Neural crest cell (in vitro differentiated cells): ENCODE measurements around the gene IL21R. TPM values are rescaled to one million over a fixed set of nuclear protein-coding genes. Genes with fewer than 3 reads are reported as not detected.

Experiments
- DNase-seq: peaks from one replicate; pipeline ENCODE4 v3.0.0; 2021; ENCODE audit warnings: low read depth, mixed read lengths, low spot score
- H3K27ac Mint-ChIP-seq: one replicate; pipeline ENCODE4 v1.8.0; 2021; ENCODE audit warnings: mild to moderate bottlenecking, mixed read lengths; ENCODE audit not compliant: unreplicated experiment
- H3K27me3 Mint-ChIP-seq: 2 replicates; pipeline ENCODE4 v1.8.0; 2021; ENCODE audit warnings: low read depth, mild to moderate bottlenecking, mixed read lengths
- H3K36me3 Mint-ChIP-seq: 2 replicates; pipeline ENCODE4 v1.8.0; 2021; ENCODE audit warnings: low read depth, mild to moderate bottlenecking, mixed read lengths
- H3K4me1 Mint-ChIP-seq: 2 replicates; pipeline ENCODE4 v1.8.0; 2021; ENCODE audit warnings: mixed read lengths
- H3K4me3 Mint-ChIP-seq: one replicate; pipeline ENCODE4 v1.8.0; 2021; ENCODE audit warnings: mild to moderate bottlenecking, mixed read lengths
- H3K9me3 Mint-ChIP-seq: 2 replicates; pipeline ENCODE4 v1.8.0; 2021; ENCODE audit warnings: mixed read lengths
- total RNA-seq: library from RNA; stranded (reverse); gene quantifications from 2 replicates; pipeline ENCODE4 v1.2.1, GENCODE V29; 2021
- TF ChIP-seq, protein P1 (sequence below): fragments of 200-600 bp; sonication (generic); conservative IDR thresholded peaks from 2 replicates; pipeline ENCODE4 v1.5.0; 2021; ENCODE audit warnings: antibody characterized with exemption, mild to moderate bottlenecking

Gene IL21R
- total RNA-seq, 1 donor from 2014 or later, result 0.79 TPM

DNA sequence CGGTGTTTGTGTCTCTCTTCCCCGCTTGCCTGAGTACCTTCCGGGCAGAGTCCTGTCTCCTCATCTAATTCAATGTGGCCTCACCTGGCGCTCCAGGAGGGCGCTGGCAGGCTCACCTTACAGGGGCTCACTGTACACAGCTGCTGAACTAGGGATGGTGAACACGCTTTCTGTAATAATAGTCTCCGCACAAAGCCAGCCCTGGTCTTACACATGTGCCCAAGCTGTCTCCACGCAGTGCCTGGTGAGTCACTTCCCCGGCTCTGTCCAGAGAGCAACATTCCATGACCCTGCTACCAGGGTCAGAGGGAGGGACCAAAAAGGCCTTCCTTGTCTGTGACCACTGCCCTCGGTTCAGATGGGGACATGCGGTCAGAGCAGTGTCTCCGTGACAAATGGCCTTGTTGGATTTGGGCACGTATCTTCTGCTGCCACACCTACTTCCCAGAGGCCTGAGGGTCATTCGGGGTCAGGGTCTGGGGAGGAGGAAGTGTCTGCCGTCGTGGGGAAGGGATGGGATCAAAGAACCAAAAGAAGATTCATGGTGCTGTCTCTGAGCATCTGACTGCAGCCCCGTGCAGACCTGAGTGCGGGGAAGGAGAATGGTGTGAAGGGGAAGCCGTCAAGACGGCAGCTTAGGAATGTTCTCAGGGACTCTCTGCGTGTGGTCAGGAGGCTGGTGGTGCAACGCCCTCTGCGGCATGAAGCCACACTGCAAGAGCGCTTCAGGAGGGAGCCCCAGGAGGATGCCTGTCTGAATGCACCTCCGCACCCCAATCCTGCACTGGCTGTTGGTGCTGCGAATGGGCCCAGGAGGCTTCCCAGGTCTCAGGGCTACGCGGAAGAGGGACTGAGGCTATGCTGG is 68.8 kb downstream of the IL21R start:
- no peak for DNase-seq
- TF ChIP-seq, protein P1, sequence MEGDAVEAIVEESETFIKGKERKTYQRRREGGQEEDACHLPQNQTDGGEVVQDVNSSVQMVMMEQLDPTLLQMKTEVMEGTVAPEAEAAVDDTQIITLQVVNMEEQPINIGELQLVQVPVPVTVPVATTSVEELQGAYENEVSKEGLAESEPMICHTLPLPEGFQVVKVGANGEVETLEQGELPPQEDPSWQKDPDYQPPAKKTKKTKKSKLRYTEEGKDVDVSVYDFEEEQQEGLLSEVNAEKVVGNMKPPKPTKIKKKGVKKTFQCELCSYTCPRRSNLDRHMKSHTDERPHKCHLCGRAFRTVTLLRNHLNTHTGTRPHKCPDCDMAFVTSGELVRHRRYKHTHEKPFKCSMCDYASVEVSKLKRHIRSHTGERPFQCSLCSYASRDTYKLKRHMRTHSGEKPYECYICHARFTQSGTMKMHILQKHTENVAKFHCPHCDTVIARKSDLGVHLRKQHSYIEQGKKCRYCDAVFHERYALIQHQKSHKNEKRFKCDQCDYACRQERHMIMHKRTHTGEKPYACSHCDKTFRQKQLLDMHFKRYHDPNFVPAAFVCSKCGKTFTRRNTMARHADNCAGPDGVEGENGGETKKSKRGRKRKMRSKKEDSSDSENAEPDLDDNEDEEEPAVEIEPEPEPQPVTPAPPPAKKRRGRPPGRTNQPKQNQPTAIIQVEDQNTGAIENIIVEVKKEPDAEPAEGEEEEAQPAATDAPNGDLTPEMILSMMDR, result no peak

DNA sequence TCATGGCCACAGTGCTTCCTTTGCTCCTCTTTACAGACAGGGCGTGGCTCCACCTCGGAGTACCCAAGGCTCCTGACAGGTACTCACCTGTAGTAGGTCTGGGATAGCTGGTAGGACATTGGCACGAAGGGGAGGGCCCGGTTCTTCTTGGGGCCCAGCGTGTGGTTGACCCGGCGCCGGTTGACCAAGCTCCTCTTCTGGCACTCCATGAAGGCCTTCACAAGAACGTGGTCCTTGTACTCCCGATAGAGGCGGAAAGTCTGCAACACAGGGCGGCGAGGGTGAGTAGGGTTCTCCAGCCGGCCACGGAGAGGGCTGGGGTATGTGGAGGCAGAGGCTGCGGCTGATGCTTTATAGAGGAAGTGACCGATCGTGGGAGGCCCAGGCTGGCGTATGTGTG is 69.7 kb downstream of the IL21R start:
- Mint-ChIP-seq H3K4me1 (peaks cover 8% of the 10 kb centered on the region), H3K4me3 (no peak overlapping the region), H3K27ac (no peak overlapping the region), H3K36me3 (peaks cover 33% of the 10 kb centered on the region), H3K9me3 (no peaks in the 10 kb centered on the region), H3K27me3 (no peaks in the 10 kb centered on the region)
- TF ChIP-seq, protein P1, result no peak
- DNase-seq, result no peak

More for the DNA sequence above, 68.8 kb downstream of the IL21R start:
- H3K9me3 Mint-ChIP-seq, result no peaks in the 10 kb centered on the region
- H3K27ac Mint-ChIP-seq, result peak overlapping the region; percentile 83
- H3K4me3 Mint-ChIP-seq, result no peak overlapping the region
- peaks cover 8% of the 10 kb centered on the region for H3K4me1 Mint-ChIP-seq
- peaks cover 37% of the 10 kb centered on the region for H3K36me3 Mint-ChIP-seq
- H3K27me3 Mint-ChIP-seq, result no peaks in the 10 kb centered on the region

DNA sequence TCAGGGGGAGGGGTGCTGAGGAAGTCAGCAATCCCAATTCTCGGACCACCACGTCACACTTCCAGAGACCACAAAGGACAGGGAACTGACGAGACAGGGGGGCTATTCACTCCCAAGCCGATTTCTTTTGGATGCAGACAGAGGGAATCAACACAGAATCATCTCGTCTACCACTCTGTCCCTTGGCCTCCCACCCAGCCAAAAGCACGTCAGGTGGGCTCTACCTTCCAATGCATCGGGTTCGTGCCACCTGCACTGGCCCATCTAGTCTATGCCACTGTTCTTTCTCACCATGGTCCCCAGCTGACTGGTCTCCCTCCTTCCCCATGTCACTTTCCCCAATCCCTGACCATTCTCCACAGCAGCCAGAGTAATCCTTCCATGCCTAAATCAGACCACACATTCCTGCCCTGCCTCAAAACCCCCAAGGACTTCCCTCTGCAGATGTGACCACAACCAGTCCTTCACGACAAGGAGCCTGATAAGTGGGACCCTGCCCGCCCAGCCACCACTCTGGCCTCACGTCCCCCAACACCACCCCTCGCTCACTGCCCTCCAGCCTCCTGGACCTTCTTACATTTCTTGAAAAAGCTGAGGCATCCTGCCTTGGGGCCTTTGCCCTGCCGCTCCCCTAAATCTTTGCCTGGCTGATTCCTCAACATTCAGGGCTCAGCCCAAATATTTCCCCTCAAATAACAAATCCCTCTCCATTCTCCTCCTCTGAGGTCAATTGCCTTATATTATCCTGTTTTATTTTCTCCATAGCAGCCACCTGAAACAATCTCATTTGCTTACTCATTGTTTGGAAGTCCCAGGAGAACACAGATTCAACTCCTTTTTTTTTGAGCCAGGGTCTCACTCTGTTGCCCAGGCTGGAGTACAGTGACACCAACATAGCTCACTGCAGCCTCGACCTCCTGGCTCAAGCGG is 70.4 kb downstream of the IL21R start:
- TF ChIP-seq, protein P1, result no peak
- H3K4me3 Mint-ChIP-seq, result no peak overlapping the region
- no peaks in the 10 kb centered on the region for H3K27me3 Mint-ChIP-seq
- H3K9me3 Mint-ChIP-seq, result no peaks in the 10 kb centered on the region
- peaks cover 28% of the 10 kb centered on the region for H3K36me3 Mint-ChIP-seq
- H3K4me1 Mint-ChIP-seq, result peaks cover 8% of the 10 kb centered on the region
- no peak for DNase-seq
- H3K27ac Mint-ChIP-seq, result no peak overlapping the region

DNA sequence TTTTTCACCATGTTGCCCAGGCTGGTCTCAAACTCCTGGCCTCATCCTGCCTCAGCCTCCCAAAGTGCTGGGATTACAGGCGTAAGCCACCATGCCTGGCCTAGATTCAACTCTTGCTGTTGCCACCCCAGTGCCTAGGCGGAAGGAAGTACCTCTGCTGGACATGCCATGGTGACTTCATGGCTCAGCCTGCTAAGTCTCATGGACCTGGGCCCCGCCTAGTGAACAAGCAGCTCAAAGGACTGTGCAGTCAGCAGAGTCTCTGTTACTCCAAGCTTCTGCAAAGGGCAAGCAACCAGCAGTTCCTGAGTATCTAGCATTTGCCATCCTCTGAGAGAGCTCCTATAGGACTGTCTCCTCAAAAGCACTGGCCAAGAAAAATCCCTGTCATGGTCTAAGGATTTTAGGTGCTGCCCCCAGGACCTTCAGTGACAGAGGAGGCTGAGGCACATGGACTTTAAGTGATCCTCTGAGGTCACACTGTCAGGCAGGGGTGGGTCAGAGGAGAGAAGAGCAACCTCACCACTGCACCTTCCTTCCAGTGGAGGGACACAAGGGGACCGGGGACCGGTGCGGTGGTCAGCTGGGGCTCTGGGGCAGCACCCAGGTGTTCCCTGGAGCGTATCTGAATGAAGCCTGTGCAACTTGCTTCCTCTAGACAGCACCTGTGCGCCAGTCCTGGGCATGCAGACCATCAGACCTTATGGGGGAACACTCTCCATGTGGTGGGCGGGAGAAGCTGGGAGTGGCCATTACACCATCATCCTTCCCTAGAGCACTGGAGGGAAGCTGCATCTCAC is 71.3 kb downstream of the IL21R start:
- H3K36me3 Mint-ChIP-seq, result peaks cover 19% of the 10 kb centered on the region
- no peak for DNase-seq
- H3K27ac Mint-ChIP-seq, result no peak overlapping the region
- peaks cover 8% of the 10 kb centered on the region for H3K4me1 Mint-ChIP-seq
- no peaks in the 10 kb centered on the region for H3K27me3 Mint-ChIP-seq
- TF ChIP-seq, protein P1, result no peak
- no peaks in the 10 kb centered on the region for H3K9me3 Mint-ChIP-seq
- no peak overlapping the region for H3K4me3 Mint-ChIP-seq

DNA sequence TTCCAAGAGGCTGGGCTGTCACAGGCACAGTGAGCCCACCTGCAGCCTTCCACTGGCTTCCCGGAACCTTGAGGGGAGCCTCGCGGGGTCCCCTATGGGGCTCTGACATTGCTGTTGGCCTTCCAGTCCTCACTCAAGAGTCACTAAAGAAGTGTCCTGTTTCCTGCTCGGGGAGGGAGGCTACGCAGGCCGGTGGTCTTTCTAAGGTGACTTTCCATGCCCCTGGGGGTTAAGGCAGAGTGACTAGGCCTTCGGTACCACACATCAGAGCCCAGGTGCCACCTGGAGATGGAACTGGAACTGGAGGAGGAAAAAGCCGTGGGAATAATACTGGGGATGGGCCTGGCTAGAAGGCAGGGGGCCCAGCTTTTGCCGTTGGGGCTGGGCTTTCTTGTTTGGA is 72.1 kb downstream of the IL21R start:
- Mint-ChIP-seq H3K4me3 (no peak overlapping the region), H3K27me3 (no peaks in the 10 kb centered on the region), H3K27ac (peak overlapping the region; percentile 71), H3K9me3 (no peaks in the 10 kb centered on the region), H3K4me1 (peaks cover 8% of the 10 kb centered on the region), H3K36me3 (peaks cover 23% of the 10 kb centered on the region)
- TF ChIP-seq, protein P1, result no peak
- DNase-seq, result no peak
